WTC11 (cell line): ENCODE results near the gene CLDN22. TPM values are rescaled to one million over a fixed set of nuclear protein-coding genes. Genes with fewer than 3 reads are reported as not detected.

Experiments
- ATAC-seq: fragments of 200-7000 bp; cut with Tn5 transposase; 2 replicates; pipeline ENCODE4 v1.10.0; 2021; ENCODE audit warnings: mild to moderate bottlenecking, moderate library complexity
- CTCF ChIA-PET: fragments of 300-600 bp; sonication (Branson Sonifier 250); formaldehyde crosslinking; loops from one replicate; lab custom pipeline; 2021; ENCODE audit warnings: antibody characterized with exemption; lab: Charles Lee
- POLR2A ChIA-PET: fragments of 350-600 bp; sonication (Branson Sonifier 250); formaldehyde crosslinking; loops from one replicate; lab custom pipeline; 2021; ENCODE audit warnings: antibody characterized with exemption; lab: Charles Lee
- DNase-seq: peaks from one replicate; pipeline ENCODE4 v3.0.0; 2021; ENCODE audit warnings: low spot score
- H3K27ac Mint-ChIP-seq: 2 replicates; pipeline ENCODE4 v1.8.0; 2021; ENCODE audit warnings: mixed read lengths
- H3K27me3 Mint-ChIP-seq: 2 replicates; pipeline ENCODE4 v1.8.0; 2021; ENCODE audit warnings: low read depth, mild to moderate bottlenecking, moderate library complexity, mixed read lengths
- H3K36me3 Mint-ChIP-seq: 2 replicates; pipeline ENCODE4 v1.8.0; 2021; ENCODE audit warnings: mixed read lengths
- H3K4me1 Mint-ChIP-seq: 2 replicates; pipeline ENCODE4 v1.8.0; 2022; ENCODE audit warnings: mixed read lengths
- H3K4me3 Mint-ChIP-seq: 2 replicates; pipeline ENCODE4 v1.8.0; 2021; ENCODE audit warnings: mild to moderate bottlenecking, moderate library complexity, mixed read lengths
- H3K9me3 Mint-ChIP-seq: 2 replicates; pipeline ENCODE4 v1.8.0; 2021; ENCODE audit warnings: mixed read lengths
- ATF3 ChIP-seq: sonication (generic); formaldehyde crosslinking; conservative IDR thresholded peaks from 2 replicates; pipeline ENCODE4 v1.8.1; 2022; ENCODE audit warnings: mild to moderate bottlenecking, missing genetic modification reagents
- CDX4 ChIP-seq: fragments of 250-450 bp; sonication (Bioruptor Pico); IDR thresholded peaks from 2 replicates; pipeline ENCODE4 v1.9.0; 2021; ENCODE audit warnings: moderate library complexity, mild to moderate bottlenecking, inconsistent platforms, borderline replicate concordance
- E2F4 ChIP-seq: sonication (generic); formaldehyde crosslinking; IDR thresholded peaks from 2 replicates; pipeline ENCODE4 v1.8.1; 2022; ENCODE audit warnings: low read depth, mild to moderate bottlenecking, moderate library complexity, missing genetic modification reagents, borderline replicate concordance
- E2F5 ChIP-seq: sonication (generic); formaldehyde crosslinking; IDR thresholded peaks from 2 replicates; pipeline ENCODE4 v1.8.1; 2022; ENCODE audit warnings: mild to moderate bottlenecking, moderate library complexity, missing genetic modification reagents
- GTF2I ChIP-seq: fragments of 250-450 bp; sonication (Bioruptor Pico); conservative IDR thresholded peaks from 2 replicates; pipeline ENCODE4 v1.4.0; 2021; ENCODE audit warnings: mild to moderate bottlenecking
- HMGA2 ChIP-seq: fragments of 250-450 bp; sonication (Bioruptor Pico); IDR thresholded peaks from 2 replicates; pipeline ENCODE4 v1.4.0; 2021; ENCODE audit warnings: mild to moderate bottlenecking, moderate library complexity
- JAZF1 ChIP-seq: fragments of 250-450 bp; sonication (Bioruptor Pico); IDR thresholded peaks from 2 replicates; pipeline ENCODE4 v1.9.0; 2021; ENCODE audit warnings: moderate library complexity, mild to moderate bottlenecking, inconsistent platforms
- MXD4 ChIP-seq: fragments of 250-450 bp; sonication (Bioruptor Pico); IDR thresholded peaks from 2 replicates; pipeline ENCODE4 v1.8.0; 2021; ENCODE audit warnings: mild to moderate bottlenecking, moderate library complexity, borderline replicate concordance
- NFYB ChIP-seq: sonication (generic); formaldehyde crosslinking; conservative IDR thresholded peaks from 2 replicates; pipeline ENCODE4 v1.8.0; 2022; ENCODE audit warnings: low read depth, missing genetic modification reagents
- RORB ChIP-seq: fragments of 250-450 bp; sonication (Bioruptor Pico); IDR thresholded peaks from 2 replicates; pipeline ENCODE4 v1.9.0; 2021; ENCODE audit warnings: mild to moderate bottlenecking
- SP1 ChIP-seq: sonication (generic); formaldehyde crosslinking; conservative IDR thresholded peaks from 2 replicates; pipeline ENCODE4 v1.8.1; 2022; ENCODE audit warnings: missing genetic modification reagents
- TEAD1 ChIP-seq: sonication (generic); formaldehyde crosslinking; IDR thresholded peaks from 2 replicates; pipeline ENCODE4 v1.8.0; 2022; ENCODE audit warnings: mild to moderate bottlenecking, missing genetic modification reagents
- TP53 ChIP-seq: sonication (generic); formaldehyde crosslinking; IDR thresholded peaks from 2 replicates; pipeline ENCODE4 v1.8.1; 2023; ENCODE audit warnings: mild to moderate bottlenecking, missing genetic modification reagents
- USF1 ChIP-seq: sonication (generic); formaldehyde crosslinking; IDR thresholded peaks from 2 replicates; pipeline ENCODE4 v1.8.0; 2022; ENCODE audit warnings: mild to moderate bottlenecking, missing genetic modification reagents
- ZBTB43 ChIP-seq: sonication (generic); formaldehyde crosslinking; IDR thresholded peaks from 2 replicates; pipeline ENCODE4 v1.8.1; 2023; ENCODE audit warnings: mild to moderate bottlenecking, missing genetic modification reagents
- ZMAT4 ChIP-seq: fragments of 250-450 bp; sonication (Bioruptor Pico); IDR thresholded peaks from 2 replicates; pipeline ENCODE4 v1.9.0; 2021; ENCODE audit warnings: mild to moderate bottlenecking
- ZNF263 ChIP-seq: sonication (generic); formaldehyde crosslinking; IDR thresholded peaks from 2 replicates; pipeline ENCODE4 v1.8.1; 2022; ENCODE audit warnings: low read depth, mild to moderate bottlenecking, moderate library complexity, missing genetic modification reagents
- ZNF281 ChIP-seq: sonication (generic); formaldehyde crosslinking; IDR thresholded peaks from 2 replicates; pipeline ENCODE4 v1.8.0; 2023; ENCODE audit warnings: mild to moderate bottlenecking, missing genetic modification reagents
- ZNF396 ChIP-seq: fragments of 250-450 bp; sonication (Bioruptor Pico); IDR thresholded peaks from 2 replicates; pipeline ENCODE4 v1.8.0; 2021; ENCODE audit warnings: mild to moderate bottlenecking, moderate library complexity, borderline replicate concordance
- ZNF423 ChIP-seq: fragments of 250-450 bp; sonication (Bioruptor Pico); IDR thresholded peaks from 2 replicates; pipeline ENCODE4 v2.1.2; 2022; ENCODE audit warnings: mild to moderate bottlenecking, moderate library complexity
- ZNF532 ChIP-seq: fragments of 250-450 bp; sonication (Bioruptor Pico); IDR thresholded peaks from 2 replicates; pipeline ENCODE4 v1.9.0; 2021; ENCODE audit warnings: mild to moderate bottlenecking, borderline replicate concordance
- ZSCAN18 ChIP-seq: fragments of 250-450 bp; sonication (Bioruptor Pico); IDR thresholded peaks from 2 replicates; pipeline ENCODE4 v2.1.2; 2022; ENCODE audit warnings: mild to moderate bottlenecking, moderate library complexity
- total RNA-seq: library from RNA; stranded (reverse); gene quantifications from 3 replicates; pipeline ENCODE4 v1.2.3, GENCODE V29; 2021

The CLDN22 gene
- total RNA-seq, 1 experiment from 2014 or later = not detected

GRCh38 chr4:183337833-183338232 lies 17.8 kb upstream of the CLDN22 start:
- ChIA-PET CTCF (no interaction called here), POLR2A (no interaction called here)
- Mint-ChIP-seq H3K9me3 (peaks cover 4% of the 10 kb centered on the region), H3K27me3 (no peaks in the 10 kb centered on the region), H3K4me3 (no peak overlapping the region), H3K36me3 (no peaks in the 10 kb centered on the region), H3K27ac (no peak overlapping the region), H3K4me1 (peaks cover 7% of the 10 kb centered on the region; the same call in 1 of the 2 replicates)
- no peak for ATAC-seq
- TF ChIP-seq CDX4 (CRISPR knock-in tag) (no peak), ZNF281 (CRISPR knock-in tag) (no peak), RORB (no peak), TP53 (no peak), TEAD1 (CRISPR knock-in tag) (no peak), NFYB (CRISPR knock-in tag) (no peak)
- no peak for DNase-seq

GRCh38 chr4:183337349-183337748 lies 17.3 kb upstream of the CLDN22 start:
- peaks cover 7% of the 10 kb centered on the region; the same call in 1 of the 2 replicates for H3K4me1 Mint-ChIP-seq
- DNase-seq (no peak), ATAC-seq (no peak)
- H3K36me3 Mint-ChIP-seq = no peaks in the 10 kb centered on the region
- ChIA-PET CTCF (no interaction called here), POLR2A (no interaction called here)
- H3K9me3 Mint-ChIP-seq = peaks cover 4% of the 10 kb centered on the region
- no peaks in the 10 kb centered on the region for H3K27me3 Mint-ChIP-seq
- H3K27ac Mint-ChIP-seq = no peak overlapping the region
- H3K4me3 Mint-ChIP-seq = no peak overlapping the region
- TF ChIP-seq ZNF396 (CRISPR knock-in tag) (no peak), USF1 (CRISPR knock-in tag) (no peak), E2F4 (CRISPR knock-in tag) (no peak), E2F5 (CRISPR knock-in tag) (no peak), SP1 (CRISPR knock-in tag) (no peak), ZBTB43 (no peak), ZNF263 (CRISPR knock-in tag) (no peak), ZSCAN18 (CRISPR knock-in tag) (no peak), ZNF532 (CRISPR knock-in tag) (no peak), JAZF1 (CRISPR knock-in tag) (no peak), GTF2I (CRISPR knock-in tag) (no peak), MXD4 (CRISPR knock-in tag) (no peak), HMGA2 (CRISPR knock-in tag) (no peak), ZNF423 (CRISPR knock-in tag) (no peak), ATF3 (CRISPR knock-in tag) (no peak), ZMAT4 (CRISPR knock-in tag) (no peak)
